Neural cell (in vitro differentiated cells): ENCODE data around the gene MYLK. TPM values are rescaled to one million over a fixed set of nuclear protein-coding genes. Genes with fewer than 3 reads are reported as not detected.

Source experiments
- H2AFZ ChIP-seq: fragments of 200-600, 300-800 bp; sonication (generic), shearing (Covaris generic); 2 replicates; pipeline ENCODE4 v1.6.0; 2014; ENCODE audit warnings: low read depth, mild to moderate bottlenecking, antibody characterized with exemption, low read length, moderate library complexity
- H3F3A ChIP-seq: fragments of 200-600 bp; shearing (Covaris generic); 2 replicates; pipeline ENCODE4 v1.6.1; 2016; ENCODE audit warnings: mild to moderate bottlenecking, moderate library complexity, mixed read lengths, antibody characterized with exemption, low read length; ENCODE audit not compliant: insufficient read depth, poor library complexity, severe bottlenecking
- H3K27ac ChIP-seq: fragments of 200-600, 300-800 bp; sonication (generic), shearing (Covaris generic); 2 replicates; pipeline ENCODE4 v1.5.1; 2014; ENCODE audit warnings: mild to moderate bottlenecking, low read length, moderate library complexity
- H3K27me3 ChIP-seq: fragments of 300-800, 200-600 bp; sonication (generic), shearing (Covaris generic); 2 replicates; pipeline ENCODE4 v1.6.0; 2014; ENCODE audit warnings: mild to moderate bottlenecking, low read depth, low read length, moderate library complexity; ENCODE audit not compliant: insufficient read depth
- H3K36me3 ChIP-seq: fragments of 300-800, 200-600 bp; sonication (generic), shearing (Covaris generic); 2 replicates; pipeline ENCODE4 v1.5.1; 2014; ENCODE audit warnings: mild to moderate bottlenecking, antibody characterized with exemption, low read length, moderate library complexity; ENCODE audit not compliant: insufficient read depth
- H3K4me2 ChIP-seq: fragments of 300-800, 200-600 bp; sonication (generic), shearing (Covaris generic); 2 replicates; pipeline ENCODE4 v1.6.0; 2014; ENCODE audit warnings: mild to moderate bottlenecking, low read length
- H3K4me3 ChIP-seq: fragments of 300-800, 200-600 bp; sonication (generic), shearing (Covaris generic); 2 replicates; pipeline ENCODE4 v1.5.1; 2014; ENCODE audit warnings: mild to moderate bottlenecking, low read length, moderate library complexity
- H3K79me2 ChIP-seq: fragments of 200-600 bp; shearing (Covaris generic); replicated peaks from 2 replicates; pipeline ENCODE4 v1.6.0; 2014; ENCODE audit warnings: mild to moderate bottlenecking, low read length, moderate library complexity; ENCODE audit not compliant: insufficient read depth
- H3K9ac ChIP-seq: fragments of 300-800, 200-600 bp; sonication (generic), shearing (Covaris generic); 2 replicates; pipeline ENCODE4 v1.6.1; 2016; ENCODE audit warnings: mild to moderate bottlenecking, low read length, mixed read lengths
- H3K9me2 ChIP-seq: fragments of 200-600 bp; shearing (Covaris generic); 2 replicates; pipeline ENCODE4 v1.6.1; 2016; ENCODE audit warnings: mild to moderate bottlenecking, low read length, mixed read lengths; ENCODE audit not compliant: insufficient read depth
- H3K9me3 ChIP-seq: fragments of 200-600, 300-800 bp; sonication (generic), shearing (Covaris generic); 2 replicates; pipeline ENCODE4 v1.6.1; 2016; ENCODE audit warnings: mild to moderate bottlenecking, mixed run types, low read length, moderate library complexity, mixed read lengths
- H4K20me1 ChIP-seq: fragments of 200-600 bp; shearing (Covaris generic); 2 replicates; pipeline ENCODE4 v1.6.1; 2016; ENCODE audit warnings: mild to moderate bottlenecking, mixed run types; ENCODE audit not compliant: insufficient read depth
- EP300 ChIP-seq: fragments of 450-650 bp; conservative IDR thresholded peaks from 2 replicates; pipeline ENCODE4 v1.6.1; 2014; ENCODE audit warnings: antibody characterized with exemption, mild to moderate bottlenecking, moderate library complexity; ENCODE audit not compliant: poor library complexity, severe bottlenecking
- EZH2 ChIP-seq: fragments of 200-600, 300-800 bp; shearing (Covaris generic), sonication (generic); IDR thresholded peaks from 2 replicates; pipeline ENCODE4 v1.6.1; 2014; ENCODE audit warnings: antibody characterized with exemption, low read length, borderline replicate concordance, mild to moderate bottlenecking; ENCODE audit not compliant: insufficient read depth, poor library complexity, severe bottlenecking
- MXI1 ChIP-seq: fragments of 450-650 bp; conservative IDR thresholded peaks from 2 replicates; pipeline ENCODE4 v1.6.1; 2014; ENCODE audit warnings: antibody characterized with exemption, mild to moderate bottlenecking; ENCODE audit not compliant: poor library complexity, severe bottlenecking
- POLR2AphosphoS5 ChIP-seq: IDR thresholded peaks from 2 replicates; pipeline ENCODE4 v1.6.1; 2012
- RAD21 ChIP-seq: fragments of 450-650 bp; conservative IDR thresholded peaks from 2 replicates; pipeline ENCODE4 v1.6.1; 2014; ENCODE audit warnings: antibody characterized with exemption, mild to moderate bottlenecking, moderate library complexity
- SMC3 ChIP-seq: fragments of 450-650 bp; conservative IDR thresholded peaks from 2 replicates; pipeline ENCODE4 v1.6.1; 2014; ENCODE audit warnings: antibody characterized with exemption, mild to moderate bottlenecking, moderate library complexity; ENCODE audit not compliant: poor library complexity
- TAF1 ChIP-seq: IDR thresholded peaks from 2 replicates; pipeline ENCODE4 v1.6.1; 2012; ENCODE audit warnings: low read depth
- polyA plus RNA-seq: library from polyadenylated mRNA; depleted of rRNA; stranded (reverse); fragments of >200 nt; gene quantifications from 2 replicates; pipeline ENCODE4 v1.2.3, GENCODE V29; 2014
- TF ChIP-seq, protein P1 (sequence below): fragments of 450-650 bp; IDR thresholded peaks from 2 replicates; pipeline ENCODE4 v1.5.1; 2014; ENCODE audit warnings: antibody characterized with exemption, mild to moderate bottlenecking, moderate library complexity; ENCODE audit not compliant: poor library complexity, severe bottlenecking
- TF ChIP-seq, protein P2 (sequence below): IDR thresholded peaks from 2 replicates; pipeline ENCODE4 v1.6.1; 2012; ENCODE audit warnings: borderline replicate concordance

MYLK gene
- polyA plus RNA-seq, 1 donor from 2014 or later, result 0.43 TPM

DNA sequence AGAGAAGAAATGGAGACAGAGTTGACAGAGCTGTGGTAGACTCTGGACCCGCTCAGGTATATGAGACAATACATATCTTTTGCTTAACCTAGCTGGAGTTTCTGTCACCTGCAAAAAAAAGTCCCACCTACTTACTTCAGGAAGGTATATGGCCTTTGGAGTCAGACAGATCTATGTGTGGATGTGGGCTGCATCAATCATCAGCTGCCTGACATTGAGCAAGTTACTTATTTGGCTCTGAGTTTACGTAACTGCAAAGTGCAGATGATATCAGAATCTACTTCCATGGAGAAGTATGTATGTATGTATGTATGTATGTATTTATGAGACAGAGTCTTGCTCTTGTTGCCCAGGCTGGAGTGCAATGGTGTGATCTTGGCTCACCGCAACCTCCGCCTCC lies 124.3 kb downstream of the MYLK start:
- no peaks in the 10 kb centered on the region for H3K27me3 ChIP-seq

DNA sequence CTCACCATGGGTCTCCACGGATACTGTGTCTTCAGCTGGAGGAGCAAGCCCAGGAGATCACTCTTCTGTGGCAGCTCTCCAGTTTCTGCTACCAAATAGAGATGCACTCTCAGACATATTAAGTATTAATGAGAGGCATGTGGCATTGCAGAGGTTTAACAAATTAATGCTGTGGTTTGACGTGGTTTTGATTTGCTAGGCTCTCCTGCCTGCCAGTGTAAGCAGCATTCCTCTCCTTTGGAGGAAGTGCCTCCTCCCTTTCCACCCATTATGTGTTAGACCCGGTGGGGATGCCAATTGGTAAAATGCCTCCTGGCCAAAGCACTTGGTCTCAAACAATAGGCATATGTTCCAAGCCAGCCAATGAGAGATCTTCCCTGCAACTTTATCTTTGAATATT lies 124.8 kb downstream of the MYLK start:
- Histone ChIP-seq H3K79me2 (no peaks in the 10 kb centered on the region), H3K9ac (no peak overlapping the region), H2AFZ (no peak overlapping the region), H3K9me2 (no peaks in the 10 kb centered on the region), H3K27ac (no peak overlapping the region), H3K27me3 (no peaks in the 10 kb centered on the region), H3F3A (no peaks in the 10 kb centered on the region), H3K36me3 (no peaks in the 10 kb centered on the region), H3K9me3 (no peaks in the 10 kb centered on the region), H3K4me2 (no peak overlapping the region), H4K20me1 (no peaks in the 10 kb centered on the region), H3K4me3 (no peak overlapping the region)
- TF ChIP-seq POLR2AphosphoS5, result no peak
- no peak for TF ChIP-seq SMC3
- TF ChIP-seq MXI1, result no peak
- no peak for TF ChIP-seq RAD21
- TF ChIP-seq, protein P1, sequence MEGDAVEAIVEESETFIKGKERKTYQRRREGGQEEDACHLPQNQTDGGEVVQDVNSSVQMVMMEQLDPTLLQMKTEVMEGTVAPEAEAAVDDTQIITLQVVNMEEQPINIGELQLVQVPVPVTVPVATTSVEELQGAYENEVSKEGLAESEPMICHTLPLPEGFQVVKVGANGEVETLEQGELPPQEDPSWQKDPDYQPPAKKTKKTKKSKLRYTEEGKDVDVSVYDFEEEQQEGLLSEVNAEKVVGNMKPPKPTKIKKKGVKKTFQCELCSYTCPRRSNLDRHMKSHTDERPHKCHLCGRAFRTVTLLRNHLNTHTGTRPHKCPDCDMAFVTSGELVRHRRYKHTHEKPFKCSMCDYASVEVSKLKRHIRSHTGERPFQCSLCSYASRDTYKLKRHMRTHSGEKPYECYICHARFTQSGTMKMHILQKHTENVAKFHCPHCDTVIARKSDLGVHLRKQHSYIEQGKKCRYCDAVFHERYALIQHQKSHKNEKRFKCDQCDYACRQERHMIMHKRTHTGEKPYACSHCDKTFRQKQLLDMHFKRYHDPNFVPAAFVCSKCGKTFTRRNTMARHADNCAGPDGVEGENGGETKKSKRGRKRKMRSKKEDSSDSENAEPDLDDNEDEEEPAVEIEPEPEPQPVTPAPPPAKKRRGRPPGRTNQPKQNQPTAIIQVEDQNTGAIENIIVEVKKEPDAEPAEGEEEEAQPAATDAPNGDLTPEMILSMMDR, result no peak
- TF ChIP-seq, protein P2, sequence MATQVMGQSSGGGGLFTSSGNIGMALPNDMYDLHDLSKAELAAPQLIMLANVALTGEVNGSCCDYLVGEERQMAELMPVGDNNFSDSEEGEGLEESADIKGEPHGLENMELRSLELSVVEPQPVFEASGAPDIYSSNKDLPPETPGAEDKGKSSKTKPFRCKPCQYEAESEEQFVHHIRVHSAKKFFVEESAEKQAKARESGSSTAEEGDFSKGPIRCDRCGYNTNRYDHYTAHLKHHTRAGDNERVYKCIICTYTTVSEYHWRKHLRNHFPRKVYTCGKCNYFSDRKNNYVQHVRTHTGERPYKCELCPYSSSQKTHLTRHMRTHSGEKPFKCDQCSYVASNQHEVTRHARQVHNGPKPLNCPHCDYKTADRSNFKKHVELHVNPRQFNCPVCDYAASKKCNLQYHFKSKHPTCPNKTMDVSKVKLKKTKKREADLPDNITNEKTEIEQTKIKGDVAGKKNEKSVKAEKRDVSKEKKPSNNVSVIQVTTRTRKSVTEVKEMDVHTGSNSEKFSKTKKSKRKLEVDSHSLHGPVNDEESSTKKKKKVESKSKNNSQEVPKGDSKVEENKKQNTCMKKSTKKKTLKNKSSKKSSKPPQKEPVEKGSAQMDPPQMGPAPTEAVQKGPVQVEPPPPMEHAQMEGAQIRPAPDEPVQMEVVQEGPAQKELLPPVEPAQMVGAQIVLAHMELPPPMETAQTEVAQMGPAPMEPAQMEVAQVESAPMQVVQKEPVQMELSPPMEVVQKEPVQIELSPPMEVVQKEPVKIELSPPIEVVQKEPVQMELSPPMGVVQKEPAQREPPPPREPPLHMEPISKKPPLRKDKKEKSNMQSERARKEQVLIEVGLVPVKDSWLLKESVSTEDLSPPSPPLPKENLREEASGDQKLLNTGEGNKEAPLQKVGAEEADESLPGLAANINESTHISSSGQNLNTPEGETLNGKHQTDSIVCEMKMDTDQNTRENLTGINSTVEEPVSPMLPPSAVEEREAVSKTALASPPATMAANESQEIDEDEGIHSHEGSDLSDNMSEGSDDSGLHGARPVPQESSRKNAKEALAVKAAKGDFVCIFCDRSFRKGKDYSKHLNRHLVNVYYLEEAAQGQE, result no peak
- no peak for TF ChIP-seq EZH2
- TF ChIP-seq EP300, result no peak

More for the DNA sequence above, 124.3 kb downstream of the MYLK start:
- no peak overlapping the region for H3K4me2 ChIP-seq
- TF ChIP-seq TAF1, result no peak
- no peak for TF ChIP-seq RAD21
- TF ChIP-seq EZH2, result no peak
- TF ChIP-seq MXI1, result no peak
- TF ChIP-seq, protein P2, result no peak
- TF ChIP-seq POLR2AphosphoS5, result no peak
- TF ChIP-seq, protein P1, result no peak
- no peak for TF ChIP-seq SMC3
- H3K27ac ChIP-seq, result no peak overlapping the region
- no peaks in the 10 kb centered on the region for H3F3A ChIP-seq
- H3K9me2 ChIP-seq, result no peaks in the 10 kb centered on the region
- H3K4me3 ChIP-seq, result no peak overlapping the region
- no peaks in the 10 kb centered on the region for H3K79me2 ChIP-seq
- H3K9ac ChIP-seq, result no peak overlapping the region
- H3K36me3 ChIP-seq, result no peaks in the 10 kb centered on the region
- H3K9me3 ChIP-seq, result no peaks in the 10 kb centered on the region
- no peaks in the 10 kb centered on the region for H4K20me1 ChIP-seq
- H2AFZ ChIP-seq, result no peak overlapping the region
